CD4-positive, alpha-beta T cell treated with Interleukin-1 beta for 1 hour (primary cell): ENCODE measurements around the gene SLFN12L.
"Not testable (repeated sequence)": the region's sequence is repeated elsewhere in the genome, so short reads cannot be mapped to it uniquely, and the experiment has no call there.

Source experiments
- DNase-seq, 2 donors: peaks; one replicate each; pipeline ENCODE4 v3.0.0-alpha.2; 2020 to 2022

SLFN12L gene

GRCh38 chr17:35493040-35493439, 44.4 kb downstream of the SLFN12L start:
- no peak for DNase-seq

- DNase-seq, result no peak
Measured at GRCh38 chr17:35491417-35491816, 46.1 kb downstream of the SLFN12L start.

- no peak for DNase-seq
Measured at GRCh38 chr17:35489944-35490343, 47.5 kb downstream of the SLFN12L start.

GRCh38 chr17:35488991-35489390, 48.5 kb downstream of the SLFN12L start:
- DNase-seq, result no peak

GRCh38 chr17:35486920-35487732, 50.4 kb downstream of the SLFN12L start:
- DNase-seq, result peak; percentile 71 to 76

GRCh38 chr17:35479271-35479670, 58.2 kb downstream of the SLFN12L start:
- DNase-seq, result no peak

- DNase-seq, result no peak
Measured at GRCh38 chr17:35477248-35477647, 60.2 kb downstream of the SLFN12L start.

- no peak for DNase-seq
Measured at GRCh38 chr17:35476283-35476820, 61.1 kb downstream of the SLFN12L start.

- DNase-seq, result no peak
Measured at GRCh38 chr17:35468475-35468874, 69.0 kb downstream of the SLFN12L start.

GRCh38 chr17:35467824-35468223, 69.7 kb downstream of the SLFN12L start:
- peak; percentile 34 to 49 for DNase-seq

GRCh38 chr17:35460354-35460851, 77.1 kb downstream of the SLFN12L start:
- DNase-seq, result peak; percentile 81 to 87

GRCh38 chr17:35454035-35454434, 83.4 kb downstream of the SLFN12L start:
- not testable (repeated sequence) for DNase-seq

- no peak for DNase-seq
Measured at GRCh38 chr17:35453171-35453570, 84.3 kb downstream of the SLFN12L start.

- DNase-seq, result peak in 1 of 2 donors; percentile 53
Measured at GRCh38 chr17:35449371-35449931, 88.0 kb downstream of the SLFN12L start.

GRCh38 chr17:35448899-35449227, 88.6 kb downstream of the SLFN12L start:
- DNase-seq, result no peak

GRCh38 chr17:35448214-35448898, 89.1 kb downstream of the SLFN12L start, which contains the start of gene SLFN13:
TSS of gene SLFN13 (minus strand) at chr17:35448766. CDS start at chr17:35445680, 3,086 bp downstream.
- DNase-seq, result peak; percentile 84 to 85

- DNase-seq, result no peak
Measured at GRCh38 chr17:35447499-35447898, 90.0 kb downstream of the SLFN12L start.

GRCh38 chr17:35438433-35438832, 99.0 kb downstream of the SLFN12L start:
- DNase-seq, result no peak

- peak; percentile 51 to 63 for DNase-seq
Measured at GRCh38 chr17:35433075-35433894, 104.2 kb downstream of the SLFN12L start.

GRCh38 chr17:35432176-35433074, 105.1 kb downstream of the SLFN12L start, which contains the start of gene SLFN12:
TSS of gene SLFN12 (minus strand) at chr17:35432500. CDS start at chr17:35423028, 9,472 bp downstream.
- peak; percentile 74 to 80 for DNase-seq

- DNase-seq, result no peak
Measured at GRCh38 chr17:35429702-35430101, 107.8 kb downstream of the SLFN12L start.
